ENCODE measurements around the gene INPP4B. TPM values are rescaled to one million over a fixed set of nuclear protein-coding genes. Genes with fewer than 3 reads are reported as not detected.

The INPP4B gene
- total and polyA plus RNA-seq, 2 donors (not counting 1 experiment from before 2014, with no cell fraction given), result 19.7 to 22.2 TPM

DNA sequence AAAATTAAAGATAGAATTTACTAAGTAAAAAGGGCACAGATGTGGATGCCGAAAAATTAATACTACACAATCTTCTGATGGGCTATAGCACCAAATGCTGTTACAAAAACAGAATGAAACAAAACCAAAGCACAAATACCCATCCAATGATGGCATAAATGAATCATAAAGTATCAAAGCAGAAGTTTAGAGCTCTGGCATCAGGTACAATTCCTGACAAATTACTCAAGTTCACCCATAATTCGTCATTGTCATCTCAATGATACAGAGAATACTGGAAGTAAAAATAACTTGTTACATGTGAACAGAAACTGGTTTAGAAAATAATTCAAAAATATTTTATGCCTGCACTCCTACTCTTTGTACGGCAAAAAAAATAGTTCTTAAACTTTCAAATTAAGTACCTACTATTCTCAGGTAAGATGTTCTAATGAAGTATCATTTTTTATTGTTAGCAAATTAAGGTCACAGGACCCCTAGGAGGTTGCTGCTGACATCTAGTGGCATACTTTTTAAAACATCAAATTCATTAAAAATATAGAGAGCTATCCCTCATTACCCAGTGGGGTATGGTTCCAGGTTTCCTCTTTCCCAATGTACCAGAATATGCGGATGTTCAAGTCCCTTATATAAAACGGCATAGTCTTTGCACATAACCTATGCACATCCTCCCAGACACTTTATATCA is 126.1 kb downstream of the INPP4B start:
- no peak overlapping the region for H3K27ac ChIP-seq (ENCODE audit: insufficient read depth, low read length)
- H3K4me2 ChIP-seq (ENCODE audit: extremely low read depth, insufficient read depth, low read length), result no peak overlapping the region
- H3K36me3 ChIP-seq (ENCODE audit: control insufficient read depth, insufficient read depth, low read length), result no peaks in the 10 kb centered on the region
- no peak overlapping the region for H2AFZ ChIP-seq (ENCODE audit: low read length)
- no peak overlapping the region for H3K9ac ChIP-seq (ENCODE audit: insufficient read depth, low read length)
- no peaks in the 10 kb centered on the region for H3K9me3 ChIP-seq (ENCODE audit: control insufficient read depth, insufficient read depth, low read depth, low read length)
- no peaks in the 10 kb centered on the region for H4K20me1 ChIP-seq (ENCODE audit: control insufficient read depth, extremely low read depth, insufficient read depth, low read length)
- no peaks in the 10 kb centered on the region for H3K79me2 ChIP-seq (ENCODE audit: control insufficient read depth, insufficient read depth, low read length)
- H3K4me1 ChIP-seq (ENCODE audit: control insufficient read depth, extremely low read depth, insufficient read depth, low read length), result no peaks in the 10 kb centered on the region
- TF ChIP-seq EZH2 (IDR thresholded peaks at IDR 0.05; ENCODE audit: low read length, missing control alignments), result no peak
- TF ChIP-seq, protein P1, sequence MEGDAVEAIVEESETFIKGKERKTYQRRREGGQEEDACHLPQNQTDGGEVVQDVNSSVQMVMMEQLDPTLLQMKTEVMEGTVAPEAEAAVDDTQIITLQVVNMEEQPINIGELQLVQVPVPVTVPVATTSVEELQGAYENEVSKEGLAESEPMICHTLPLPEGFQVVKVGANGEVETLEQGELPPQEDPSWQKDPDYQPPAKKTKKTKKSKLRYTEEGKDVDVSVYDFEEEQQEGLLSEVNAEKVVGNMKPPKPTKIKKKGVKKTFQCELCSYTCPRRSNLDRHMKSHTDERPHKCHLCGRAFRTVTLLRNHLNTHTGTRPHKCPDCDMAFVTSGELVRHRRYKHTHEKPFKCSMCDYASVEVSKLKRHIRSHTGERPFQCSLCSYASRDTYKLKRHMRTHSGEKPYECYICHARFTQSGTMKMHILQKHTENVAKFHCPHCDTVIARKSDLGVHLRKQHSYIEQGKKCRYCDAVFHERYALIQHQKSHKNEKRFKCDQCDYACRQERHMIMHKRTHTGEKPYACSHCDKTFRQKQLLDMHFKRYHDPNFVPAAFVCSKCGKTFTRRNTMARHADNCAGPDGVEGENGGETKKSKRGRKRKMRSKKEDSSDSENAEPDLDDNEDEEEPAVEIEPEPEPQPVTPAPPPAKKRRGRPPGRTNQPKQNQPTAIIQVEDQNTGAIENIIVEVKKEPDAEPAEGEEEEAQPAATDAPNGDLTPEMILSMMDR (conservative IDR thresholded peaks at IDR 0.05 in 1 of 2, IDR thresholded peaks at IDR 0.05 in 1 of 2; ENCODE audit: low read depth in 1 of 2, low read length in 2 of 2), result peak; percentile 45 to 55
- H3K27me3 ChIP-seq (ENCODE audit: control insufficient read depth, insufficient read depth, low read length), result no peaks in the 10 kb centered on the region
- DNase-seq (ENCODE audit: low read depth in 2 of 2), result peak; percentile 48 to 71
- no peak overlapping the region for H3K4me3 ChIP-seq (replicated peaks in 1 of 4; ENCODE audit: control extremely low read depth in 1 of 4, insufficient read depth in 1 of 4, low read depth in 3 of 4, low read length in 4 of 4)

DNA sequence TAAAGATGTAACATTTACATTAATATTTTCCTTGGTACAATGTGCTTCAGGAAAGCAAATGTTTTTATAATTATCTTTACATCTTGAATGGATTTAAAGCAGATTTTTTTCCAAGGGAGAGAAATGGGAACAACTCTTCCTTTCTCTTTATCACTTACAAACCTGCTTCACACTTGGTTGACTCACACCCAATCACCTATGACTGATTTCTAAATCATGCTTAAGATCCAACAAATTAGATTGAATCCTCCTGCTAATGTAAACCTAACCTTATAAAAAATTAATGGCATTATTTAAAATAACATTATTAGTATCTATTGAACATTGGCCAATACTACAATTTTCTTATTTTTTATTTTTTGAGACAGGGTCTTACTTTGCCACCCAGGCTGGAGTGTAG is 127.1 kb downstream of the INPP4B start:
- TF ChIP-seq EZH2 (IDR thresholded peaks at IDR 0.05; ENCODE audit: low read length, missing control alignments), result no peak
- TF ChIP-seq, protein P1 (conservative IDR thresholded peaks at IDR 0.05 in 1 of 2, IDR thresholded peaks at IDR 0.05 in 1 of 2; ENCODE audit: low read depth in 1 of 2, low read length in 2 of 2), result no peak
- H3K4me2 ChIP-seq (ENCODE audit: extremely low read depth, insufficient read depth, low read length), result no peak overlapping the region
- H3K9me3 ChIP-seq (ENCODE audit: control insufficient read depth, insufficient read depth, low read depth, low read length), result no peaks in the 10 kb centered on the region
- no peaks in the 10 kb centered on the region for H3K4me1 ChIP-seq (ENCODE audit: control insufficient read depth, extremely low read depth, insufficient read depth, low read length)
- no peaks in the 10 kb centered on the region for H4K20me1 ChIP-seq (ENCODE audit: control insufficient read depth, extremely low read depth, insufficient read depth, low read length)
- no peak overlapping the region for H2AFZ ChIP-seq (ENCODE audit: low read length)
- no peaks in the 10 kb centered on the region for H3K27me3 ChIP-seq (ENCODE audit: control insufficient read depth, insufficient read depth, low read length)
- H3K36me3 ChIP-seq (ENCODE audit: control insufficient read depth, insufficient read depth, low read length), result no peaks in the 10 kb centered on the region
- H3K27ac ChIP-seq (ENCODE audit: insufficient read depth, low read length), result no peak overlapping the region
- no peaks in the 10 kb centered on the region for H3K79me2 ChIP-seq (ENCODE audit: control insufficient read depth, insufficient read depth, low read length)
- H3K4me3 ChIP-seq (replicated peaks in 1 of 4; ENCODE audit: control extremely low read depth in 1 of 4, insufficient read depth in 1 of 4, low read depth in 3 of 4, low read length in 4 of 4), result no peak overlapping the region
- no peak for DNase-seq (ENCODE audit: low read depth in 2 of 2)
- H3K9ac ChIP-seq (ENCODE audit: insufficient read depth, low read length), result no peak overlapping the region

DNA sequence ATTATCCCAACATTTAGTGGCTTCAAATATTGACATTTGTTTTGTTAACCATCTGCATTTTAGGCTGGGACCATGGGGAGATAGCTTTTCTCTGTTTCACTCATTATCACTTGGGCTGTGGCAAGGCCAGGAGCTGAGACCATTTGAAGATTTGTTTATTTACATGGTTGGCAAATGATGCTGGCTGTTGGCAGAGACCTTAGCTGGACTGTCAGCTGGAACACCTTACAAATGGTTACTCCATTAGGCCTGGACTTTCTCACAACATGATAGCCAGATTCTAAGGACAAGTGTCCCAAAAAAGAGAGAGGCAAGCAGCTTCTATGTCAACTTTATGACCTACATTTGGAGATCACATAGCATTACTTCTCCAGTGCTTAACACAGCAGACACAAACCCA is 130.4 kb downstream of the INPP4B start:
- H3K27me3 ChIP-seq (ENCODE audit: control insufficient read depth, insufficient read depth, low read length), result no peaks in the 10 kb centered on the region
- TF ChIP-seq, protein P1 (conservative IDR thresholded peaks at IDR 0.05 in 1 of 2, IDR thresholded peaks at IDR 0.05 in 1 of 2; ENCODE audit: low read depth in 1 of 2, low read length in 2 of 2), result no peak
- no peak overlapping the region for H3K27ac ChIP-seq (ENCODE audit: insufficient read depth, low read length)
- H3K4me1 ChIP-seq (ENCODE audit: control insufficient read depth, extremely low read depth, insufficient read depth, low read length), result no peaks in the 10 kb centered on the region
- no peaks in the 10 kb centered on the region for H3K36me3 ChIP-seq (ENCODE audit: control insufficient read depth, insufficient read depth, low read length)
- no peak overlapping the region for H3K4me2 ChIP-seq (ENCODE audit: extremely low read depth, insufficient read depth, low read length)
- H4K20me1 ChIP-seq (ENCODE audit: control insufficient read depth, extremely low read depth, insufficient read depth, low read length), result no peaks in the 10 kb centered on the region
- no peak overlapping the region for H3K9ac ChIP-seq (ENCODE audit: insufficient read depth, low read length)
- no peaks in the 10 kb centered on the region for H3K79me2 ChIP-seq (ENCODE audit: control insufficient read depth, insufficient read depth, low read length)
- DNase-seq (ENCODE audit: low read depth in 2 of 2), result no peak
- H3K4me3 ChIP-seq (replicated peaks in 1 of 4; ENCODE audit: control extremely low read depth in 1 of 4, insufficient read depth in 1 of 4, low read depth in 3 of 4, low read length in 4 of 4), result no peak overlapping the region
- H3K9me3 ChIP-seq (ENCODE audit: control insufficient read depth, insufficient read depth, low read depth, low read length), result no peaks in the 10 kb centered on the region
- H2AFZ ChIP-seq (ENCODE audit: low read length), result no peak overlapping the region

Measured in fibroblast of lung (primary cell).